NCI-H69 (cell line): Measurements from ENCODE around the gene GP5.

ENCODE experiments used
- DNase-seq: peaks from one replicate; lab custom pipeline; 2025; lab: John Stamatoyannopoulos, UW

The GP5 gene

DNA sequence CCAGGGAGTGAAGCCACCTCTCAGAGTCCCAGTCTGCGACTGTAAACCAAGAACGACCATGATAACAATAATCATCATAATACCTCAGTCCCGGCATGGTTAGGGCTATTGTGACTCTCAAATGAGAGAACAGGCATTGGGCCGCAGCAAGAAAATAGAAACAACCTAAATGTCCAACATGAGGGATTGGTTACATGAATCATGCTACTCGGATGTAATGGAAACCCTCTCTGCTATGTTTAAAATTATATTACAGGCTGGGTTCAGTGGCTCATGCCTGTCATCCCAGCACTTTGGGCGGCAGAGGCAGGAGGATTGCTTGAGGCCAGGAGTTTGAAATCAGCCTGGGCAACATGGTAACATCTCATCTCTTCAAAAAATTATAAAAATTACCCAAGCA is 50.7 kb downstream of the GP5 start:
- DNase-seq, result no peak

DNA sequence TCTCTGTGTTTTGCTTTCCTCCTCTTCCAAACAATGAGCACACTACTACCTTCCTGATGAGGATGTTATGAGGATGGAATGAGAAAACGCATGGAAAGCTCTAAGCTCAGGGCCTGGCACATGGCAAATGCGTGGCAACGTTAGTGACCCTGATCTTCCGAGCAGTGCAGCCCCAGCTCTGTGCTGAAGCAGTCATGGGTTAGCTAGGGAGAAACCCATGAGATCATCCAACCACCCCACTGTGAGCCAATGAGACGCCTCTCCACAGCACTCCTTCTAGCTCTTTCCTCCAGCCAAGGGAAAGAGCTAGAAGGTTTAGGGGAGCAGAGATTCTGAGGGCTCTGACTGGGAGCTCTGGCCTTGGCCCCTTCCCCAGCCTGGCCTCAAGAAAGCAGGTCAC is 52.4 kb downstream of the GP5 start:
- no peak for DNase-seq

DNA sequence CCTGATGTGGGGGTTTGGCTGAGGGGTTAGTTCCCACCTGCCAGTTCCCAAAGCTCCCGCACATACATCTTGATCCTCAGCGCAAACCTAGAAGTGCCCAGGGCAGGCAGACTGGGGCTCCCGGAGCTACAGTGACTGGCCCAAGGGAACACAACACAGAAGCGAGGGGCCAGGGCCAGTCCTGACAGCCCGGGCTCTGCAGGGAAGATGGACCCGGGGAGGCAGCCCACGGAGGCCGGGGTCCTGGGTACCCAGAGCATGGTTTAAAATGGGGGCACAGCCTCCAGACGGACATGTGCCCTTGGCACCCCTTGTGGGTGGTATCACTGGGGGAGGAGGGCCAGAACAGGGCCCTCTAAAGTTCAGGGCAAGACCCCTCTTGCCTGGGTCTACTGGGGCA is 53.0 kb downstream of the GP5 start:
- no peak for DNase-seq
